Heart left ventricle (tissue), 16 donors: ENCODE data around the gene SPEM3. TPM values are rescaled to one million over a fixed set of nuclear protein-coding genes. Genes with fewer than 3 reads are reported as not detected.

Experiments
- ATAC-seq, 4 donors: fragments of 200-7000 bp; cut with Tn5 transposase; one replicate each; pipeline ENCODE4 v1.9.1; 2020 to 2022; ENCODE audit warnings: moderate library complexity in 4 of 4, mild to moderate bottlenecking in 3 of 4, moderate number of reproducible peaks in 1 of 4
- DNase-seq, 5 donors: peaks; one replicate each; pipeline ENCODE4 v3.0.0-alpha.2; 2020
- H3K27ac ChIP-seq, 12 donors: fragments of 200-600 bp; sonication (generic) in 4 of 12; one replicate each; pipeline versions ENCODE4 v1.5.0 to v1.8.0; 2016 to 2022; ENCODE audit warnings: mild to moderate bottlenecking in 2 of 12
- H3K27me3 ChIP-seq, 9 donors: fragments of 200-600 bp; sonication (generic) in 2 of 9; one replicate each; pipeline versions ENCODE4 v1.5.1 to v1.8.0; 2016 to 2022; ENCODE audit warnings: mild to moderate bottlenecking in 3 of 9
- H3K36me3 ChIP-seq, 9 donors: fragments of 200-600 bp; sonication (generic) in 2 of 9; one replicate each; pipeline versions ENCODE4 v1.5.0 to v1.8.0; 2018 to 2022; ENCODE audit warnings: mild to moderate bottlenecking in 2 of 9
- H3K4me1 ChIP-seq, 12 donors: fragments of 200-600 bp; sonication (generic) in 4 of 12; one replicate each; pipeline versions ENCODE4 v1.5.0 to v1.8.0; 2016 to 2022; ENCODE audit warnings: mild to moderate bottlenecking in 3 of 12
- H3K4me3 ChIP-seq, 12 donors: fragments of 200-600 bp; sonication (generic) in 4 of 12; one replicate each; pipeline versions ENCODE4 v1.5.0 to v1.8.0; 2017 to 2022; ENCODE audit warnings: mild to moderate bottlenecking in 9 of 12, moderate library complexity in 4 of 12
- H3K9me3 ChIP-seq, 12 donors: fragments of 200-600 bp; sonication (generic) in 4 of 12; one replicate each; pipeline versions ENCODE4 v1.5.0 to v1.8.0; 2016 to 2022; ENCODE audit warnings: mild to moderate bottlenecking in 1 of 12
- POLR2A ChIP-seq, 2 donors: fragments of 450-650 bp; IDR thresholded peaks; one replicate each; pipeline ENCODE4 v1.6.1; 2017; ENCODE audit warnings: antibody characterized with exemption in 2 of 2, mild to moderate bottlenecking in 2 of 2, moderate library complexity in 2 of 2
- WGBS, 4 donors: extraction: QIAGEN DNeasy Blood & Tissue Kit in 2 of 4; methylation state at CpG; one replicate each; pipeline versions ENCODE4 v1.1.5 to v1.1.7; 2013 to 2018; 5-methylcytosine and 5-hydroxymethylcytosine counted together
- intact Hi-C, 10 donors: fragments of 100-400 bp; cut with DNase I; formaldehyde crosslinking; loops; one replicate each; pipeline versions ENCODE4 v1.11.1 to v1.14.2; 2022
- polyA plus RNA-seq, 2 donors: library from polyadenylated mRNA; stranded (reverse); fragments of 200-250 nt; gene quantifications; one replicate each; pipeline ENCODE4 v1.2.3, GENCODE V29; 2013
- total RNA-seq, 9 donors: library from RNA; depleted of rRNA in 2 of 9; stranded (reverse); fragments of >200 nt in 2 of 9; fragmentation: NEBNext Ultra II Directional in 3 of 9; extraction: Animal tissue kit (Norgen Biotek cat#: 25700) in 3 of 9; gene quantifications; one replicate each; pipeline versions ENCODE4 v1.1.0 to v1.2.4, GENCODE V29; 2016 to 2023
- TF ChIP-seq, protein P1 (sequence below), 12 donors: fragments of 200-600 bp; sonication (generic) in 4 of 12; IDR thresholded peaks; one replicate each; pipeline versions ENCODE4 v1.5.0 to v1.8.0; 2018 to 2022; ENCODE audit warnings: antibody characterized with exemption in 12 of 12, mild to moderate bottlenecking in 5 of 12
- donor health status: ischemic (EF 13 %, LVEDD 7.1; RV severe dilation, severe dysfunction).
- donor health status: healthy with polysubstance abuse.
- donor health status: DM: no; HTN: yes; CAD: no.
- donor health status: DM: no; HTN: no; CAD: no.
- donor health status: ischemic (EF 25% LVEDD 6.9; RV normal size, moderate dysfunction).
- donor health status: ischemic (EF 25% LVEDD 5.7; RV mildly dilated, moderate dysfunction).
- donor health status: healthy.
- donor health status: DM: yes; HTN: yes; CAD: no.
- donor health status: ischemic (EF 35%, LVEDD 5.7; RV mildly dilated, moderate dysfunction).
- donor health status: nonischemic (EF 11% LVEDD 7.7; RV severe dilation, severe dysfunction).
- donor health status: DM: yes; HTN: yes; CAD: no.
- donor health status: PGD.
- donor health status: ischemic (EF 29% LVEDD 5.4; RV normal size, mild dysfunction).
- donor health status: nonischemic (EF 23%, LVEDD 6.1; RV moderate dilation, normal function).

The SPEM3 gene
- total and polyA plus RNA-seq, 11 donors: not detected

- intact Hi-C loops: loop anchor here in 1 of 10 donors (2.0 kb wide), 1 partner anchor 28 kb away; the partner anchor contains the start of gene TMEM102
- Histone ChIP-seq H3K4me3 (peak overlapping the region in 1 of 12 donors; percentile 72), H3K27ac (peak overlapping the region in 2 of 12 donors; percentile 91 to 92), H3K4me1 (peaks cover 5 to 34% (median 17%) of the 10 kb centered on the region in 12 donors), H3K27me3 (peaks cover 0 to 5% (median 0%) of the 10 kb centered on the region in 9 donors), H3K36me3 (peaks cover 0 to 16% (median 0%) of the 10 kb centered on the region in 9 donors), H3K9me3 (no peaks in the 10 kb centered on the region)
- ATAC-seq (no peak), DNase-seq (no peak)
- TF ChIP-seq POLR2A (IDR thresholded peaks at IDR 0.05): no peak
- TF ChIP-seq, protein P1, sequence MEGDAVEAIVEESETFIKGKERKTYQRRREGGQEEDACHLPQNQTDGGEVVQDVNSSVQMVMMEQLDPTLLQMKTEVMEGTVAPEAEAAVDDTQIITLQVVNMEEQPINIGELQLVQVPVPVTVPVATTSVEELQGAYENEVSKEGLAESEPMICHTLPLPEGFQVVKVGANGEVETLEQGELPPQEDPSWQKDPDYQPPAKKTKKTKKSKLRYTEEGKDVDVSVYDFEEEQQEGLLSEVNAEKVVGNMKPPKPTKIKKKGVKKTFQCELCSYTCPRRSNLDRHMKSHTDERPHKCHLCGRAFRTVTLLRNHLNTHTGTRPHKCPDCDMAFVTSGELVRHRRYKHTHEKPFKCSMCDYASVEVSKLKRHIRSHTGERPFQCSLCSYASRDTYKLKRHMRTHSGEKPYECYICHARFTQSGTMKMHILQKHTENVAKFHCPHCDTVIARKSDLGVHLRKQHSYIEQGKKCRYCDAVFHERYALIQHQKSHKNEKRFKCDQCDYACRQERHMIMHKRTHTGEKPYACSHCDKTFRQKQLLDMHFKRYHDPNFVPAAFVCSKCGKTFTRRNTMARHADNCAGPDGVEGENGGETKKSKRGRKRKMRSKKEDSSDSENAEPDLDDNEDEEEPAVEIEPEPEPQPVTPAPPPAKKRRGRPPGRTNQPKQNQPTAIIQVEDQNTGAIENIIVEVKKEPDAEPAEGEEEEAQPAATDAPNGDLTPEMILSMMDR (IDR thresholded peaks at IDR 0.05): no peak
- 60 to 72% (median 64%) methylated on average over 10 to 12 of the region's 12 CpGs for WGBS, 4 donors
These were observed 22.3 kb upstream of the SPEM3 start for GRCh38 chr17:7406235-7406825.

DNA sequence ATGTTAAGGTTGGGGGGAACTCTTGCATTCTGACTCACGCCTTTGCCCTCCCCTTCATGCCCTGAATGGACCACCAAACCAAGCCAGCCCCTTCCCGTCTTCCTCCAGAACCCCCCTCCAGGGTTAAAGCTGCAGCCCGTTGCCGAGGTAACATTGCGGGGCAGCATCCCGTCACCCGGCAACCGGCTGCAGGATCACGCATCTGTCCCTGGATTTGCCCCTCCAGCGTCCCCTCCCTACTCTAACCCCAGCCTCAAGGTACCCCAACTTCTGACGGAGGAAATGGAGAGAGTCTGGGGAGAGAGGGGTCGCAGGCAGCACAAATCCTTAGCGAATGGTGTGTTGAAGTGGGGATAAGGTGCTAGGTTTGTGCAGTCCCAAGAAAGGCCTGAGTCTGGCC lies 21.6 kb upstream of the SPEM3 start:
- WGBS, 4 donors: 85 to 90% (median 87%) methylated on average over 13 of the region's 13 CpGs
- no peak for ATAC-seq
- no peak for TF ChIP-seq POLR2A (IDR thresholded peaks at IDR 0.05)
- TF ChIP-seq, protein P1 (IDR thresholded peaks at IDR 0.05): no peak
- Histone ChIP-seq H3K4me1 (peaks cover 5 to 30% (median 15%) of the 10 kb centered on the region in 12 donors), H3K9me3 (no peaks in the 10 kb centered on the region), H3K27me3 (peaks cover 0 to 5% (median 0%) of the 10 kb centered on the region in 9 donors), H3K27ac (no peak overlapping the region), H3K36me3 (peaks cover 0 to 16% (median 0%) of the 10 kb centered on the region in 9 donors), H3K4me3 (no peak overlapping the region)
- no peak for DNase-seq
- intact Hi-C loops: loop anchor here in 1 of 10 donors (2.0 kb wide), 1 partner anchor 28 kb away; the partner anchor contains the start of gene TMEM102

GRCh38 chr17:7407485-7408251 lies 21.0 kb upstream of the SPEM3 start, which contains the start of gene NLGN2:
NLGN2 (plus strand) TSS chr17:7407845; CDS start chr17:7408256, 411 bp downstream.
- Histone ChIP-seq H3K4me1 (peaks cover 4 to 24% (median 10%) of the 10 kb centered on the region in 12 donors), H3K27ac (no peak within 1 kb of the TSS), H3K4me3 (no peak within 1 kb of the TSS), H3K36me3 (peaks cover 0 to 16% (median 0%) of the 10 kb centered on the region in 9 donors), H3K27me3 (peaks cover 0 to 5% (median 0%) of the 10 kb centered on the region in 9 donors), H3K9me3 (no peaks in the 10 kb centered on the region)
- TF ChIP-seq, protein P1 (IDR thresholded peaks at IDR 0.05): no peak
- no peak for TF ChIP-seq POLR2A (IDR thresholded peaks at IDR 0.05)
- no peak for ATAC-seq
- WGBS, 4 donors: 51 to 63% (median 58%) methylated on average over 11 to 12 of the region's 12 CpGs
- no peak for DNase-seq
- intact Hi-C loops: loop anchor here in 1 of 10 donors (2.0 kb wide), 1 partner anchor 27 kb away; the partner anchor contains the start of gene TMEM102

GRCh38 chr17:7408252-7408727 lies 20.4 kb upstream of the SPEM3 start:
- peaks cover 0 to 16% (median 0%) of the 10 kb centered on the region in 9 donors for H3K36me3 ChIP-seq
- H3K4me3 ChIP-seq: no peak overlapping the region
- TF ChIP-seq POLR2A (IDR thresholded peaks at IDR 0.05): no peak
- TF ChIP-seq, protein P1 (IDR thresholded peaks at IDR 0.05): no peak
- peaks cover 0 to 18% (median 5%) of the 10 kb centered on the region in 12 donors for H3K4me1 ChIP-seq
- 64 to 79% (median 74%) methylated on average over 24 to 58 of the region's 58 CpGs for WGBS, 4 donors
- peaks cover 0 to 5% (median 0%) of the 10 kb centered on the region in 9 donors for H3K27me3 ChIP-seq
- DNase-seq: no peak
- intact Hi-C loops: no loop called here
- no peak for ATAC-seq
- H3K9me3 ChIP-seq: no peaks in the 10 kb centered on the region
- no peak overlapping the region for H3K27ac ChIP-seq
